ENCODE measurements around the gene KCNG2. TPM values are rescaled to one million over a fixed set of nuclear protein-coding genes. Genes with fewer than 3 reads are reported as not detected.
"Not testable (repeated sequence)": the region's sequence is repeated elsewhere in the genome, so short reads cannot be mapped to it uniquely, and the experiment has no call there.

The KCNG2 gene
- total RNA-seq, 4 donors from 2014 or later: 2.3 to 3.8 (median 3.2) TPM; not detected in 1

DNA sequence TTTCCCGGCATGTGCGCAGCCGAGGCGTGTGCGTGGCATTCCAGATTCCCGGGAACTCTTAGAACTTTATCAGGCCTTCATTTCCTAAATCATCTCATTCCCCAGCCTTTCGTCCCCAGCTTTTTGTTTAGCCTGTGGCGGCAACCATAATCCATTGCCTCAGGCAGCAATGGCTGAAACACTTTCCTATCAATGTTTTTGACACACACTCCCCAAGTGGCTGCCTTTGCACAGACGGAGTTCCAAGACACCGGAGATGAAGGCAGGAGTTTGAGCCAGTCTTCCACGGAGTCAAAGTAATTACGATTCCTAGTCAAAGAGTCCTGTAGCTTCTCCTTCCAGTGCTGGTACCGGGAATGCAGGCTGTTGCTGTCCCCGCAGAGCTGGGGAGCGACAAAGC is 64.8 kb downstream of the KCNG2 start:
- Histone ChIP-seq H3K4me3 (no peak overlapping the region), H3K27ac (no peak overlapping the region), H3K27me3 (no peaks in the 10 kb centered on the region), H3K4me1 (no peaks in the 10 kb centered on the region), H3K9me3 (no peaks in the 10 kb centered on the region), H3K36me3 (no peaks in the 10 kb centered on the region)
- no peak for TF ChIP-seq POLR2A (IDR thresholded peaks at IDR 0.05)
- TF ChIP-seq, protein P1, sequence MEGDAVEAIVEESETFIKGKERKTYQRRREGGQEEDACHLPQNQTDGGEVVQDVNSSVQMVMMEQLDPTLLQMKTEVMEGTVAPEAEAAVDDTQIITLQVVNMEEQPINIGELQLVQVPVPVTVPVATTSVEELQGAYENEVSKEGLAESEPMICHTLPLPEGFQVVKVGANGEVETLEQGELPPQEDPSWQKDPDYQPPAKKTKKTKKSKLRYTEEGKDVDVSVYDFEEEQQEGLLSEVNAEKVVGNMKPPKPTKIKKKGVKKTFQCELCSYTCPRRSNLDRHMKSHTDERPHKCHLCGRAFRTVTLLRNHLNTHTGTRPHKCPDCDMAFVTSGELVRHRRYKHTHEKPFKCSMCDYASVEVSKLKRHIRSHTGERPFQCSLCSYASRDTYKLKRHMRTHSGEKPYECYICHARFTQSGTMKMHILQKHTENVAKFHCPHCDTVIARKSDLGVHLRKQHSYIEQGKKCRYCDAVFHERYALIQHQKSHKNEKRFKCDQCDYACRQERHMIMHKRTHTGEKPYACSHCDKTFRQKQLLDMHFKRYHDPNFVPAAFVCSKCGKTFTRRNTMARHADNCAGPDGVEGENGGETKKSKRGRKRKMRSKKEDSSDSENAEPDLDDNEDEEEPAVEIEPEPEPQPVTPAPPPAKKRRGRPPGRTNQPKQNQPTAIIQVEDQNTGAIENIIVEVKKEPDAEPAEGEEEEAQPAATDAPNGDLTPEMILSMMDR (IDR thresholded peaks at IDR 0.05): no peak
- DNase-seq: peak in 1 of 3 donors; percentile 11

DNA sequence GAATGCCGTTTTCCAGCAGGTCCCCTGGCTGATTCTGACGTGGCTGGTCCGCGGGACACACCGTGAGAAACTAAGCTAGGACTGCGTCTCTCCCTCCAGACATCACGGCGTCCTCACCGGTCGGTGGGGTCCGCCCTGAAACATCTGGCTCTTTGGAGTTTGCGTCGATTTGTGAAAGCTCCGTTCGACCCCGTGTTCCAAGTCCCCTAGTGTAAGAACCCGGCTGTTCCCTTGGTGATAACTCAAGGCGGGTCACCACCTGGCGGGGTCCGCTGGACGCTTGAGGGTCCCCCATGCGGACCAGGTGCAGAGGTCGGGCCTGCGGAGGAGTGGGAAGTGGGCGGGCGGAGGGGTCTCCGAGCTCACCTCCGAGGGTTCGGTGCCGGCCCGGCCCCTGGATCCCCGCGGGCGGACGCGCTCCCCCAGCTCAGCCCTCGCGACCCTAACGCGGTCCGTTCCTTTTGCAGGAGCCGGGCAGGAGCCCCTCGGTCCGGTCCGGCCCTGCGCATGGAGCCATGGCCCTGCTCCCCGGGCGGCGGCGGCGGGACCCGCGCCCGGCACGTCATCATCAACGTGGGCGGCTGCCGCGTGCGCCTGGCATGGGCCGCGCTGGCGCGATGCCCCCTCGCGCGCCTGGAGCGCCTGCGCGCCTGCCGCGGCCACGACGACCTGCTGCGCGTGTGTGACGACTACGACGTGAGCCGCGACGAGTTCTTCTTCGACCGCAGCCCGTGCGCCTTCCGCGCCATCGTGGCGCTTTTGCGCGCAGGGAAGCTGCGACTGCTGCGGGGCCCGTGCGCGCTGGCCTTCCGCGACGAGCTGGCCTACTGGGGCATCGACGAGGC is 65.6 kb downstream of the KCNG2 start:
- TF ChIP-seq POLR2A (IDR thresholded peaks at IDR 0.05): no peak
- TF ChIP-seq, protein P1 (IDR thresholded peaks at IDR 0.05): no peak
- Histone ChIP-seq H3K4me1 (no peaks in the 10 kb centered on the region), H3K9me3 (no peaks in the 10 kb centered on the region), H3K36me3 (no peaks in the 10 kb centered on the region), H3K27ac (no peak overlapping the region), H3K4me3 (no peak overlapping the region), H3K27me3 (no peaks in the 10 kb centered on the region)
- DNase-seq: peak in 2 of 3 donors; percentile 16 to 34

DNA sequence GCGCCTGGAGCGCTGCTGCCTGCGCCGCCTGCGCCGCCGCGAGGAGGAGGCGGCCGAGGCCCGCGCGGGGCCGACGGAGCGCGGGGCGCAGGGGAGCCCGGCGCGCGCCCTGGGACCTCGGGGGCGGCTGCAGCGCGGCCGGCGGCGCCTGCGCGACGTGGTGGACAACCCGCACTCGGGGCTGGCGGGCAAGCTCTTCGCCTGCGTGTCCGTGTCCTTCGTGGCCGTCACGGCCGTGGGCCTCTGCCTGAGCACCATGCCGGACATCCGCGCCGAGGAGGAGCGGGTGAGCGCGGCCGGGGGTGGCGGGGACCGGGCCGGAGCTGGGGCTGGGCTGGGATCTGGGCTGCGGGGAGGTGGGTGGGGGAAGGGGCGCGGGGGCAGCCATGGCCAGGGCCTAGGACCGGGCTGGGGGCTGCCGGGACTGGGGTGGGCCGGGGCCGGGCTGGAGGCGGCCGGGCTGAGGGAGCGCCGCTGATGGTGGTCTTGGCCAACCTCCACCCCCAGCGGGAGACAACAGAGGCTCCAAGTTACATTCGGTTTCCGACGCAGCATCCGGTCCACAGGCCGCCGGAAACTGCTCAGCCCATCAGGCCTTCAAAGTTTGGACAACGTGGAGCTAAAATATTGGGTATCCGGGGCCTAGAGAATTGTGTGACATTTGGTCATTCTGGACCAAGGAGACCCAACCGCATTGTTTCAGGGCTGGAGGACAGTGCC is 66.4 kb downstream of the KCNG2 start:
- Histone ChIP-seq H3K9me3 (no peaks in the 10 kb centered on the region), H3K27ac (no peak overlapping the region), H3K27me3 (no peaks in the 10 kb centered on the region), H3K4me1 (no peaks in the 10 kb centered on the region), H3K4me3 (no peak overlapping the region), H3K36me3 (no peaks in the 10 kb centered on the region)
- DNase-seq: peak in 2 of 3 donors; percentile 5 to 40
- TF ChIP-seq, protein P1 (IDR thresholded peaks at IDR 0.05): no peak
- TF ChIP-seq POLR2A (IDR thresholded peaks at IDR 0.05): no peak

DNA sequence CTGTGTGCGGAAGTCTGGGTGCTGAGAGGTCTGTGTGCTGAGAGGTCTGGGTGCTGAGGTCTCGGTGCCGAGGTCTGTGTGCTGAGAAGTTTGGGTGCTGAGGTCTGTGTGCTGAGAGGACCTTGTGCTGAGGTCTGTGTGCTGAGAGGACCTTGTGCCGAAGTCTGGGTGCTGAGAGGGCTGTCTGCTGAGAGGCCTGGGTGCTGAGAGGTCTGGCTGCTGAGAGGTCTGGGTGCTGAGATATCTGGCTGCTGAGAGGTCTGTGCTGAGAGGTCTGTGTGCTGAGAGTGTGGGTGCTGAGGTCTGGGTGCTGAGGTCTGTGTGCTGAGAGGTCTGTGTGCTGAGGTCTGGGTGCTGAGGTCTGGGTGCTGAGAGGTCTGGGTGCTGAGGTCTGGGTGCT is 67.2 kb downstream of the KCNG2 start:
- not testable (repeated sequence) for H3K4me1 ChIP-seq, H3K27me3 ChIP-seq, H3K36me3 ChIP-seq, H3K4me3 ChIP-seq, H3K27ac ChIP-seq, H3K9me3 ChIP-seq
- DNase-seq: peak in 1 of 3 donors; percentile 24

DNA sequence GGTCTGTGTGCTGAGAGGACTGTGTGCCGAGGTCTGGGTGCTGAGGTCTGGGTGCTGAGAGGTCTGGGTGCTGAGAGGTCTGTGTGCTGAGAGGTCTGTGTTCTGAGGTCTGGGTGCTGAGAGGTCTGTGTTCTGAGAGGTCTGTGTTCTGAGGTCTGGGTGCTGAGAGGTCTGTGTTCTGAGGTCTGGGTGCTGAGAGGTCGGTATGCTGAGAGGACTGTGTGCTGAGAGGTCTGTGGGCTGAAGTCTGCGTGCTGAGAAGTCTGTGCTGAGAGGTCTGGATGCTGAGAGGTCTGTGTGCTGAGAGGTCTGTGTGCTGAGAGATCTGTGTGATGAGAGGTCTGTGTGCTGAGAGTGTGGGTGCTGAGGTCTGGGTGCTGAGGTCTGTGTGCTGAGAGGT is 68.2 kb downstream of the KCNG2 start:
- not testable (repeated sequence) for H3K4me1 ChIP-seq, H3K27ac ChIP-seq, H3K27me3 ChIP-seq, H3K9me3 ChIP-seq, H3K4me3 ChIP-seq, H3K36me3 ChIP-seq, DNase-seq

DNA sequence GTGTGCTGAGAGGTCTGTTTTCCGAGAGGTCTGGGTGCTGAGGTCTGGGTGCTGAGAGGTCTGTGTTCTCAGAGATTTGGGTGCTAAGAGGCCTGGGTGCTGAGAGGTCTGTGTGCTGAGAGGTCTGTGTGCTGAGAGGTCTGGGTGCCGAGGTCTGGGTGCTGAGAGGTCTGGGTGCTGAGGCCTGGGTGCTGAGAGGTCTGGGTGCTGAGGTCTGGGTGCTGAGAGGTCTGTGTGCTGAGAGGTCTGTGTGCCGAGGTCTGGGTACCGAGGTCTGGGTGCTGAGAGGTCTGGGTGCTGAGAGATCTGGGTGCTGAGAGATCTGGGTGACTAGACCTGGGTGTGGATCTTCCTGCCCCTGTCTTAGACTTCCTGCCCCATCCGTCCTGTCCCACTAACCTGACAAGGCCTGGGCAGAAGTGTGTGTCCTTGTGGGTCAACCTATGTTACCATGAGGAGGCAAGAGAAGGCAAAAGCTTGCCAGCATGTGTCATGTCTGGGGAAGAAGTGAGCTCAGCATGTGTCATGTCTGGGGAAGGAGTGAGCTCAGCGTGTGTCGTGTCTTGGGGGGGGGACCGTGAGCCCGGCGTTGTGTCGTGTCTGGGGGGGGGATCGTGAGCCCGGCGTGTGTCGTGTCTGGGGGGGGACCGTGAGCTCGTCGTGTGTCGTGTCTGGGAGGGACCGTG is 69.3 kb downstream of the KCNG2 start:
- H3K9me3 ChIP-seq: no peaks in the 10 kb centered on the region
- TF ChIP-seq, protein P1 (IDR thresholded peaks at IDR 0.05): no peak
- H3K4me1 ChIP-seq: no peaks in the 10 kb centered on the region
- no peaks in the 10 kb centered on the region for H3K36me3 ChIP-seq
- no peak overlapping the region for H3K4me3 ChIP-seq
- DNase-seq: peak in 1 of 3 donors; percentile 27
- no peak overlapping the region for H3K27ac ChIP-seq
- H3K27me3 ChIP-seq: no peaks in the 10 kb centered on the region
